ENCODE measurements around the gene ADARB2. TPM values are rescaled to one million over a fixed set of nuclear protein-coding genes. Genes with fewer than 3 reads are reported as not detected.

Gene ADARB2
- total and polyA plus RNA-seq, 8 donors = 0.41 to 0.92 (median 0.76) TPM

DNA sequence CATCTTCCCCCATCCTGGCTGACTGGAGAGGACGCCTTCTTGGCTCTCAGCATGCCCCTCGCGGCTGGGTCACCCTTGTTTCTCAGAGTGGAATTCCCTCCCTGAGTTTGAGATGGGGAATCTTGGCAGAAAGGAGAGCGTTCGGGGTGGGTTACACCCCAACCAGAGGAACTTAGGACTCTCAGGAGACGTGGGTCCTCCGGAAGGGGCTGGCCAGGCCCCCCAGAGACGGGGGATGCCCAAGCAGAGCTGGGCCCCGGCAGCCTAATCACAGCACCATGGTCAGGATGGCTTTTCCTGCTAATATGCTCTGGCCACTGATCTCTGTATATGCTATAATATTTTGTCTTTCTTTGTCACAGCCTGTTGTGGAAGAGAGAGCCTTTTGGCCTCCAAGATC is 466.8 kb downstream of the ADARB2 start:
- no peaks in the 10 kb centered on the region for H3K4me1 ChIP-seq
- no peaks in the 10 kb centered on the region for H3K27me3 ChIP-seq
- ATAC-seq = no peak
- TF ChIP-seq, protein P1, sequence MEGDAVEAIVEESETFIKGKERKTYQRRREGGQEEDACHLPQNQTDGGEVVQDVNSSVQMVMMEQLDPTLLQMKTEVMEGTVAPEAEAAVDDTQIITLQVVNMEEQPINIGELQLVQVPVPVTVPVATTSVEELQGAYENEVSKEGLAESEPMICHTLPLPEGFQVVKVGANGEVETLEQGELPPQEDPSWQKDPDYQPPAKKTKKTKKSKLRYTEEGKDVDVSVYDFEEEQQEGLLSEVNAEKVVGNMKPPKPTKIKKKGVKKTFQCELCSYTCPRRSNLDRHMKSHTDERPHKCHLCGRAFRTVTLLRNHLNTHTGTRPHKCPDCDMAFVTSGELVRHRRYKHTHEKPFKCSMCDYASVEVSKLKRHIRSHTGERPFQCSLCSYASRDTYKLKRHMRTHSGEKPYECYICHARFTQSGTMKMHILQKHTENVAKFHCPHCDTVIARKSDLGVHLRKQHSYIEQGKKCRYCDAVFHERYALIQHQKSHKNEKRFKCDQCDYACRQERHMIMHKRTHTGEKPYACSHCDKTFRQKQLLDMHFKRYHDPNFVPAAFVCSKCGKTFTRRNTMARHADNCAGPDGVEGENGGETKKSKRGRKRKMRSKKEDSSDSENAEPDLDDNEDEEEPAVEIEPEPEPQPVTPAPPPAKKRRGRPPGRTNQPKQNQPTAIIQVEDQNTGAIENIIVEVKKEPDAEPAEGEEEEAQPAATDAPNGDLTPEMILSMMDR (IDR thresholded peaks at IDR 0.05) = no peak
- H3K36me3 ChIP-seq = no peaks in the 10 kb centered on the region
- no peaks in the 10 kb centered on the region for H3K9me3 ChIP-seq
- no peak for DNase-seq
- H3K27ac ChIP-seq = no peak overlapping the region
- no peak overlapping the region for H3K4me3 ChIP-seq
- intact Hi-C loops (cut with DNase I) = no loop called here

DNA sequence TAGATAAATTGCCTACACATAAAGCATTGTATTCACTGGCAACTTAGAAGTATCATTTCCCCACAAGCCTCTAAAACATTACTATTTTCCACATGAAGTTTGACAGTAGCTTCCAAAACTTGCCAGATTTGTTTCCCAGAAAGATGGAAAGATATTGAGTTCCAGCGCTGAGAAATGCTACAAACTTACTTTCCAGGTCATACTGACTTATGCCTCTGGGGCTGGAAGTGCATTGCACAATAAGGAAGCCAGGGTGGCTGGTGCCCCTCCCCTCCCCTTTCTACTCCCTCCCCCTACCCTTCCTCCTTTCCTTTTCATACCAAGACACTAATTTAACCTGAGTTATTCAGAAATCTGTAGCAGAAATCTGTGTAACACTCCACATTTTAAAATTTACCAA is 468.5 kb downstream of the ADARB2 start:
- H3K27ac ChIP-seq = no peak overlapping the region
- intact Hi-C loops (cut with DNase I) = no loop called here
- H3K9me3 ChIP-seq = no peaks in the 10 kb centered on the region
- DNase-seq (no peak), ATAC-seq (peak; percentile 24)
- H3K27me3 ChIP-seq = no peaks in the 10 kb centered on the region
- H3K36me3 ChIP-seq = no peaks in the 10 kb centered on the region
- H3K4me3 ChIP-seq = no peak overlapping the region
- no peaks in the 10 kb centered on the region for H3K4me1 ChIP-seq
- TF ChIP-seq, protein P1 (IDR thresholded peaks at IDR 0.05) = no peak

DNA sequence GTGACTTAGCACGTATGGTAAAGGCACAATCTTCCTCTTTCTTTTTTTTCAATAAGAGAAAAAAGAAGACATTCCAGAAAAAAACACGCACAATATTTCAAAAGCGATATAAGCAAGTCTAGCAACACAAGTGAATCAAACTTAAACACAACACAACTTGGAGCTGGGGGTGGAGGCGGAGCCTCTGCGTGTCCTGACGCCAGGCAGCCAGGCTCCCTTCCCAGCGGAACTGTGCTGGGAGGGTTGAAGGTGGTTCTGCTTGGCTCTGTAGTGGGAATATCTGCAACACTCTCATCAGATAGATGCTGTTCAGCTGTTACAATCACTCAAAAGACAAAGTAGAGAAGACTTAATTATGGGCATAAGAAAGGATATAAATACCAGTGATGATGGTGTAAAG is 469.8 kb downstream of the ADARB2 start:
- no peak for ATAC-seq
- H3K4me1 ChIP-seq = no peaks in the 10 kb centered on the region
- intact Hi-C loops (cut with DNase I) = no loop called here

DNA sequence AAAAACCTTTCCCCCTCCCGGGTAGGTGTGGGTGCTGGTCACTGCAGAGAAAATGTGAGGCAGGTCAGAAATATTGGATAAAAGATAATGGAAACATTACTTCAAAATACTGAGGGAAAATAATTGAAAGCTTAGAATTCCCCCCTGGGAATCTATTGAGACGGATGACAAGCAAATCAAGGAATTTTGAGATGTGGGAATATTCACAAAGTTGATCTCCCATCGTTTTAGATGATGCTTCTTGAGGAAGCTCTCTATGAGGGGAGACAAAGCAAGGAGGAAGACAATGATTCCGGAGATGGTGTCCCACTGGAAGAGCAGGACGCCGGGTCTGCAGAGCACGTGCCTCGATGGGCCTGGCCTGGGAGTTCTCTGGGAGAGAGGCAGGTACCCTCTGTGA is 470.2 kb downstream of the ADARB2 start:
- TF ChIP-seq, protein P1 (IDR thresholded peaks at IDR 0.05) = no peak

More for the DNA sequence above, 469.8 kb downstream of the ADARB2 start:
- TF ChIP-seq, protein P1 (IDR thresholded peaks at IDR 0.05) = no peak
- H3K27ac ChIP-seq = no peak overlapping the region
- DNase-seq = no peak
- H3K9me3 ChIP-seq = peaks cover 0 to 2% of the 10 kb centered on the region in 2 donors
- H3K27me3 ChIP-seq = no peaks in the 10 kb centered on the region
- H3K36me3 ChIP-seq = no peaks in the 10 kb centered on the region
- no peak overlapping the region for H3K4me3 ChIP-seq

DNA sequence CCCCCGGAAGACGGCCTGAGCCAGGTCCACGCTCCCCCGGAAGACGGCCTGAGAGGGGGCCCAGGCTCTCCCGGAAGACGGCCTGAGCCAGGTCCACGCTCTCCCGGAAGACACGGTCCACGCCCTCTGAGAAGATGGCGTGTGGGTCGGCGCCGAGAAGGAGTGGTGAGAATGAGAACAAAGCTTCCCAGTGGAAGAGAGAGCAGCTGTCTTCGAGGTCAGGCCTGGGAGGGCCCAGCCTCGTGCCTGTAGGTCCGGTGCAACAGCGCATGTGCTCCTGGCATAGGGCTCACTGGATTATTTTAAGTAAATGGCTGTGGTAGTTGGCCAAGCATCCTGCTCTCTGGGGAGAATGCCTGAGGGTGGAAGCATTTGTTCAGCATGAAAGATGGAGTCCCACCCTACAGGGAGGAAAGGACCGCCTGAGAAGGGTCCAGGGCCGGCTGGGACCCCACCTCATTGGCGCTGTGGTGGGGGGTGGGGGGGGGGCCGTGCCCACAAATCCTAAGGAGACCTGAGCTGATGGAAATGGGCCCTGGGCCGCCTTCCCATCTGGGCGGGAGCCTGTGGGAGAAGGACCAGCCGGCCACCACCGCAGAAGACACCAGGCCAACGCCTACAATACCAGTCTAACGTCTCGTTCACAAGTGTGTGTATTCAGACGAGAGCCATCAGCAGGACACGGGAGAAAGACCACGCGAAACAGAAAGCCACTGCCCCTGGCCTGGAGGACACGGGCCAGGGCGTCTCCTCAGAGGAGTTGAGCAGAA is 471.1 kb downstream of the ADARB2 start:
- Histone ChIP-seq H3K4me3 (no peak overlapping the region), H3K9me3 (peaks cover 0 to 2% of the 10 kb centered on the region in 2 donors), H3K4me1 (no peaks in the 10 kb centered on the region), H3K27ac (no peak overlapping the region), H3K27me3 (no peaks in the 10 kb centered on the region), H3K36me3 (no peaks in the 10 kb centered on the region)
- no peak for ATAC-seq
- intact Hi-C loops (cut with DNase I) = no loop called here
- TF ChIP-seq, protein P1 (IDR thresholded peaks at IDR 0.05) = no peak
- no peak for DNase-seq

More for the DNA sequence above, 470.2 kb downstream of the ADARB2 start:
- no peaks in the 10 kb centered on the region for H3K36me3 ChIP-seq
- intact Hi-C loops (cut with DNase I) = no loop called here
- no peak overlapping the region for H3K4me3 ChIP-seq
- H3K27ac ChIP-seq = no peak overlapping the region
- peaks cover 0 to 2% of the 10 kb centered on the region in 2 donors for H3K9me3 ChIP-seq
- no peaks in the 10 kb centered on the region for H3K27me3 ChIP-seq
- ATAC-seq (no peak), DNase-seq (no peak)
- H3K4me1 ChIP-seq = no peaks in the 10 kb centered on the region
